Stomach (tissue), 4 donors: ENCODE data around the gene PTPRT.

ENCODE experiments used
- EP300 ChIP-seq: sonication (generic); formaldehyde crosslinking; IDR thresholded peaks from one replicate; pipeline ENCODE4 v1.6.1; 2017; ENCODE audit warnings: antibody characterized with exemption
- POLR2A ChIP-seq, 4 donors: fragments of 450-650 bp; IDR thresholded peaks; one replicate each; pipeline ENCODE4 v1.6.1; 2016; ENCODE audit warnings: antibody characterized with exemption in 4 of 4, control low read depth in 2 of 4, mild to moderate bottlenecking in 1 of 4, moderate library complexity in 1 of 4
- POLR2AphosphoS5 ChIP-seq, 3 donors: sonication (generic); formaldehyde crosslinking; IDR thresholded peaks; one replicate each; pipeline ENCODE4 v1.6.1; 2016; ENCODE audit warnings: antibody characterized with exemption in 3 of 3
- TF ChIP-seq, protein P1 (sequence below), 7 experiments: fragments of 450-650 bp in 4 of 7; fragments of 200-600 bp in 3 of 7; sonication (generic) in 3 of 7; IDR thresholded peaks; one replicate each; pipeline ENCODE4 v1.5.1; 2016 to 2019; ENCODE audit warnings: antibody characterized with exemption in 7 of 7, control low read depth in 2 of 7, mild to moderate bottlenecking in 1 of 7

DNA sequence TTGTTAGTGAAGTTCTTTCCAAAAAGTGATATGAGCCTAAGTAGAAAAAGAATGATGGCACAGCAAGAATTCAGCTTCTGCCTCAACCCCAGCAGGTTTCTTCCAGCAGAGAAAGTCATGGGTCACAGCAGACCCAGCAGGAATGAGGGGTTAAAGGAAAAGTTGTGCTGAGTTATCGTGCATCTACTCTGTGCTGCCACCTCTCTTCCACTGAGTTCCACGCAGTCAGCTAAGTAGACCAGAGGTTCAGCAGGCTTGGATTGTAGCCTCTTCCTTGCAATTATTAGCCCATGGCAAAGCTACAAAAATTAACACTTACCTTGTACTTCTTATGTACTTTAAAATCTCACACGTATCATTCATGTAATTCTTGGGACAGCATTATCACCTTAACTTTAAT lies 510.8 kb downstream of the PTPRT start:
- TF ChIP-seq, protein P1, sequence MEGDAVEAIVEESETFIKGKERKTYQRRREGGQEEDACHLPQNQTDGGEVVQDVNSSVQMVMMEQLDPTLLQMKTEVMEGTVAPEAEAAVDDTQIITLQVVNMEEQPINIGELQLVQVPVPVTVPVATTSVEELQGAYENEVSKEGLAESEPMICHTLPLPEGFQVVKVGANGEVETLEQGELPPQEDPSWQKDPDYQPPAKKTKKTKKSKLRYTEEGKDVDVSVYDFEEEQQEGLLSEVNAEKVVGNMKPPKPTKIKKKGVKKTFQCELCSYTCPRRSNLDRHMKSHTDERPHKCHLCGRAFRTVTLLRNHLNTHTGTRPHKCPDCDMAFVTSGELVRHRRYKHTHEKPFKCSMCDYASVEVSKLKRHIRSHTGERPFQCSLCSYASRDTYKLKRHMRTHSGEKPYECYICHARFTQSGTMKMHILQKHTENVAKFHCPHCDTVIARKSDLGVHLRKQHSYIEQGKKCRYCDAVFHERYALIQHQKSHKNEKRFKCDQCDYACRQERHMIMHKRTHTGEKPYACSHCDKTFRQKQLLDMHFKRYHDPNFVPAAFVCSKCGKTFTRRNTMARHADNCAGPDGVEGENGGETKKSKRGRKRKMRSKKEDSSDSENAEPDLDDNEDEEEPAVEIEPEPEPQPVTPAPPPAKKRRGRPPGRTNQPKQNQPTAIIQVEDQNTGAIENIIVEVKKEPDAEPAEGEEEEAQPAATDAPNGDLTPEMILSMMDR (IDR thresholded peaks at IDR 0.05), result peak in 4 of 7 experiments; percentile 30 to 54 (median 34)
- TF ChIP-seq POLR2AphosphoS5 (IDR thresholded peaks at IDR 0.05), result no peak
- TF ChIP-seq EP300, result no peak
- no peak for TF ChIP-seq POLR2A (IDR thresholded peaks at IDR 0.05)
